ENCODE measurements around the gene NXPE3.

Gene NXPE3

GRCh38 chr3:101828691-101829436, 49.9 kb downstream of the NXPE3 start:
- no peak for DNase-seq (ENCODE audit: low spot score)
- in situ Hi-C loops (cut with MboI; ENCODE audit: low sequenced_read_pairs, unreplicated experiment), result no loop called here
- no peak for TF ChIP-seq CTCF (IDR thresholded peaks at IDR 0.05; ENCODE audit: borderline replicate concordance, control extremely low read depth, extremely low read depth, insufficient read depth, missing control alignments)

- no peak for DNase-seq (ENCODE audit: low spot score)
- no peak for TF ChIP-seq CTCF (IDR thresholded peaks at IDR 0.05; ENCODE audit: borderline replicate concordance, control extremely low read depth, extremely low read depth, insufficient read depth, missing control alignments)
- in situ Hi-C loops (cut with MboI; ENCODE audit: low sequenced_read_pairs, unreplicated experiment), result no loop called here
Measured at GRCh38 chr3:101829437-101829830, 50.4 kb downstream of the NXPE3 start.

DNA sequence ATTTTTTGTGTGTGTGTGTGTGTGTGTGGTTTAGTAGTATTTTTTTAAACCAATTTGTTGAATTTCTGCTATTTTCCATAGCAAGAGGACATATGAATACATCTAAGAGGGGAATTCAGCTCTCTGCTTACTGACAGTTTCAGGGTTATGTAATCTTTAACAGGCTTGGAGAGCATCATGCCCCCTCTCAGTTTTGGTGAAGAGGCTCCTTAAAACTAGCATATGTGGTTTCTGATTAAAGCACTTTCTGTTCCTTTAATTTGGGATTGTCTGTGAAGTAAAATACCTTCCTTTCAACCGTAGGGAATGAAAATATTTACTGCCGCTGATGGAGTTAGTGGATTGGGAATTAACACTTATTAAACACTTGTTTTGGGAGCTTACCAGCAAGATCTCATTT, 50.9 kb downstream of the NXPE3 start:
- TF ChIP-seq CTCF (IDR thresholded peaks at IDR 0.05; ENCODE audit: borderline replicate concordance, control extremely low read depth, extremely low read depth, insufficient read depth, missing control alignments), result no peak
- in situ Hi-C loops (cut with MboI; ENCODE audit: low sequenced_read_pairs, unreplicated experiment), result no loop called here
- no peak for DNase-seq (ENCODE audit: low spot score)

DNA sequence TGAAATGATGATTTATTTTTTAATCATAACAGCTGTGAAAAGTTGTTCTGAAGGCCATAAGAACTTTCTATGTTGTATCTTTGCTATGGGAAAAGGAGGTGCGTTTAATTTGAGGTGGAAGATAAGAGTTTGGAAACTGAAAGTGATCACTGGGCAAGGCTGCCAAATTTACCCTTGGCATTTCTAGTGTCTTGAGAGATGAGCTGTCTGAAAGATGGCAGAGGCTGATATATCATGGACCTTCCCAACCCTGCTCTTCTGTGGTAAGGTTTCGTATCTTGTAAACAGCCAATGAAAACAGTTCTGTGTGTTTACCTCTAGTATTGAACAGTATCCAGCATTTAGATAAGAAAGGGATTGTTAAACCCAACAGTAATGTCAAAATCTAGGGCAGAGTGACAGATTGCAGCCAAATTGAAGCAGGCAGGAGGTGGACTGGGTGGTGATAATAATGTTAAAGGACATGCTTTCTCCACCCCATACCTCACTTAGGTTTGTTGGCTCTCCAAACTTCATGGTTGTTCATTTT, 54.5 kb downstream of the NXPE3 start:
- DNase-seq (ENCODE audit: low spot score), result no peak
- no peak for TF ChIP-seq CTCF (IDR thresholded peaks at IDR 0.05; ENCODE audit: borderline replicate concordance, control extremely low read depth, extremely low read depth, insufficient read depth, missing control alignments)
- in situ Hi-C loops (cut with MboI; ENCODE audit: low sequenced_read_pairs, unreplicated experiment), result no loop called here

DNA sequence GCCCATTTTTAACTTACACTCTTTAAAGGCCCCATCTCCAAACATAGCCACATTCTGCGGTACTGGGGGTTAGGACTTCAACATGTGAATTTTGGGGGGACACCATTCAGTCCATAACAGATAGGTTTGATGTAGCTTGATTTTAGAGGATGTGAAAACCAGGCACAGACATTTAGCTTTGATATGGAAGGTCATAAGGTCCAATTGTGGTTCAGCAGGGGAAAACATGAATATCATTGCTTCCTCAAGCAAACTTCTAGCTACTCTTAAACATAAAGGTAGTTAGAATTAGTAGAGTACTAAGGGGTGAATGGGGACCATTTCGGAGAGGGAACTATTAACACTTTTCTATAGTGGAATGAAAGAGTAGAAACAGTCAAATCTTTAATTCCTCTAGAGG, 56.7 kb downstream of the NXPE3 start:
- DNase-seq (ENCODE audit: low spot score), result no peak
- TF ChIP-seq CTCF (IDR thresholded peaks at IDR 0.05; ENCODE audit: borderline replicate concordance, control extremely low read depth, extremely low read depth, insufficient read depth, missing control alignments), result no peak
- in situ Hi-C loops (cut with MboI; ENCODE audit: low sequenced_read_pairs, unreplicated experiment), result no loop called here

GRCh38 chr3:101836160-101836559, 57.1 kb downstream of the NXPE3 start:
- in situ Hi-C loops (cut with MboI; ENCODE audit: low sequenced_read_pairs, unreplicated experiment), result no loop called here
- no peak for TF ChIP-seq CTCF (IDR thresholded peaks at IDR 0.05; ENCODE audit: borderline replicate concordance, control extremely low read depth, extremely low read depth, insufficient read depth, missing control alignments)
- no peak for DNase-seq (ENCODE audit: low spot score)
